ENCODE data around the gene GRIP1.
A peak's percentile ranks its signal among the peaks of the same experiment; 100 is the strongest.
"Not testable (repeated sequence)": the region's sequence is repeated elsewhere in the genome, so short reads cannot be mapped to it uniquely, and the experiment has no call there.

Gene GRIP1

GRCh38 chr12:66516133-66516532 is 162.7 kb downstream of the GRIP1 start:
- DNase-seq = no peak

- no peak for DNase-seq
Observed at GRCh38 chr12:66514581-66514980, 164.3 kb downstream of the GRIP1 start.

DNA sequence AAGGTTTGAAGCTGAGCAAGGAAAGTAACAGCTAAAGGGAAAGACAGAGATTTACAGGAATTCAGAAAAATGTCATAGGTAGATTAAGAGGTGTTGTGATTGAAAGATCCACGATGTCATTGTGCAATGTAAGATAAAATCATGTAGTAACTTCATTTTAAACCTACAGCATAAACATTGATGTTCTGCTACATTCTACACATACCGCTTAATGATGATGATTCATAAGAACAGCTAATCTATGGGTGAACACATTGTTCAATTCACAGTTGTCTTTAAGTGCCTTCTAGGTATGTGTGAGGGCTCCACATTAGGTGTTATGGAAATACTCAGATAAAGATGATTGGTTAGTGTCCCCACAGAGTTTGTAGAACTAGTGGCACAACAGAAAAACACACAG is 170.9 kb downstream of the GRIP1 start:
- DNase-seq = no peak

DNA sequence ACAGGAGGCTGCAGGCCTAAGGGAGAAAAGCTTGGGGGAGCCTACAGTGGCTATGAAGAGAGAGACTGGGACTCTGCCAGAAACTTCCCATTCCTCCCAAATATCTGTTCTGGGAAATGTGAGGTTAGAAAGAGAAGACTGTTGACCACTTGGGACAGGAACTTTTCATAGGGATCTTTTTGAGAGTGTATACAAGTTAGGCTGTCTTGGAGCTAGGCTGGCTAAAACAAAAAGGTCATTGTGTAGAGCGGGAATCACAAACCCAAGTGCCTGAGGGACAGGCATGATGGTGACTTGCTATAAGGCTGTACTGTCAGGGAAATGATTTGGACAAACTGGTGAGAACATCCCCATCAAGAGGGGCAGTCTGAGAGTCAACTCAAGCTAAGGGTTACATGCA is 175.1 kb downstream of the GRIP1 start:
- DNase-seq = peak; percentile 39

- DNase-seq = no peak
Observed at GRCh38 chr12:66502911-66503310, 176.0 kb downstream of the GRIP1 start.

GRCh38 chr12:66500841-66501240 is 178.0 kb downstream of the GRIP1 start:
- no peak for DNase-seq

- no peak for DNase-seq
Observed at GRCh38 chr12:66500091-66500490, 178.8 kb downstream of the GRIP1 start.

- no peak for DNase-seq
Observed at GRCh38 chr12:66499000-66499399, 179.9 kb downstream of the GRIP1 start.

- not testable (repeated sequence) for DNase-seq
Observed at GRCh38 chr12:66498059-66498458, 180.8 kb downstream of the GRIP1 start.

- no peak for DNase-seq
Observed at GRCh38 chr12:66497008-66497897, 181.6 kb downstream of the GRIP1 start.

GRCh38 chr12:66496595-66496994 is 182.3 kb downstream of the GRIP1 start:
- no peak for DNase-seq

DNA sequence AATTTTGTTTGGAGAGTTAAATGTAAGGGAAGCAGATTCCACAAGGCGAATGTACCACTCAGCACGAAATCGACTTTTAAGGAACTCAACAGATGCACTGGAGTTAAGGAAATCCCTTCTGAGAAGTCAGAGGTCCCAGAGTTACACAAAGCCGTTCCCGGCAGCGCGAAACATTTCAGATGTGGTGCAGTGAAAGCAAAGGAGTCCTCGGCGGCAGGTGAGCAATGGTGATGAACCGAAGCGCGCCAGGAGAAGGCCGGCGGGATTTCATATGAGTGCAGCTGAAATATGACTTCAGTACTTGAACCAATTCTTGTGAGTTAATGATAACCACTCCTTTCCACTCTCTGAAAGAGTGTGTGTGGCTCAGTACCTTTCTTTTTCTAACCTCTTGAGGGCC is 183.2 kb downstream of the GRIP1 start:
- no peak for DNase-seq

DNA sequence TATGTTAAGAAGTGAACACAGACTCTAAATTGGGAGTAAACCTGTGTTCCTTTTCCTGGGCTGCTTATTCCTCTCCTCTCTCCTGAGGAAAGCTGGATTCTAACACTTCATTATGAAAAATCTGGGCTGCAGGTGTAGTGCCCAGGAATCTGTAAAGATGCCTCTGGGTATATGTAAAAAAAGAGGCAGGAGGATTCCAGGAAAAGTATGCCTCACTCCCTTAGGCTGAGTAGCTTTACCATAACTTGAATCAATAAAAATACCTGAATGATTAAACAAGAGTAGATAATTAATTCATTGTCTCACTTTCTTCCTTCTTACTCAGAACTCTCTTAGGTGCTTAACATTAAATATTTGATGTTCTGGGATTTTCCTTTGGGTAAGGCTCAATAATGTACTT is 185.1 kb downstream of the GRIP1 start:
- no peak for DNase-seq

- DNase-seq = no peak
Observed at GRCh38 chr12:66491853-66492252, 187.0 kb downstream of the GRIP1 start.

- no peak for DNase-seq
Observed at GRCh38 chr12:66482351-66483203, 196.3 kb downstream of the GRIP1 start.

DNA sequence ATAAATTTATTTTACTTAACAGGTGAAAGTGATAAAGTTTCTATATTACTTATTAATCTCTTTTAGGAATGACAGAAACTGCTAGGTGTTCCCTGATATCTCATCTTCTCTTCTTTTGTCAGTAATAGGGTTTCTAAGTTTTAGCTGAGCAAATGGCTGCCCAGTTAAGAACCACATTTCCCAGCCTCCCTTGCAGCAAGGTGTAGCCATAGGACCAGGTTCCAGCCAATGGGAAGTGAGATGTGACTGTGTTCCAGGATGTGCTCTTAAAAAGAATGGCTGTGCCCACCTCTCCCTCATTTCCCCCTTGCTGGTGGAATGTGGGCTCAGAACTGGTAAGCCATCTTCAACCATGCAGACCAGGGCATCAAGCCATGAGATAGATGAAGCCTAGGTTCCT is 210.9 kb downstream of the GRIP1 start:
- no peak for DNase-seq

- DNase-seq = no peak
Observed at GRCh38 chr12:66461331-66461730, 217.5 kb downstream of the GRIP1 start.

DNA sequence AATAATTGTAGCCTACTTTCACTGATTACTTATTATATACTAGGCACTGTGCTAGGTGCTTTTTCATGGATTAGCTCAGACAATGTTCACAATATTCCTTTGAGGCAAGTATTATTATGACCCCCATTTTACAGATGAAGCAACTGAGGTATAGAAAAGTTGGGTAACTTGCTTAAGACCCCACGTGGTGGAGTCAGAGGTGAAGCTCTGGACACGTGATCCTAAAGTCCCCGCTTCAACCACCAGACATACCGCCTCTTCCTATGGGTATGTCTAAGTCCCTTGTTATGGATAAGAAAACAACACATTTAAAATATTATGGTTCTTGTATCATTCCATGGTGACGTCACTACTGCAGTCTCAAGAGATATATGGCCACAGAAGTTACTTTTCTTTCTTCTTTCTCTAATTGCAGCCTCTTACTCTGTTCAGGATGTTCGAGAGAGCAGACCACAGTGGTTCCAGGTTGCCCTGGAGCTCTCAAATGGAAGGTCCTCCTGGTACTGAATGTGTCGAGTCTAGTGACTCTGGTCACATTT is 218.9 kb downstream of the GRIP1 start:
- DNase-seq = no peak

- DNase-seq = no peak
Observed at GRCh38 chr12:66456612-66457011, 222.3 kb downstream of the GRIP1 start.

- DNase-seq = no peak
Observed at GRCh38 chr12:66453844-66454243, 225.0 kb downstream of the GRIP1 start.

DNA sequence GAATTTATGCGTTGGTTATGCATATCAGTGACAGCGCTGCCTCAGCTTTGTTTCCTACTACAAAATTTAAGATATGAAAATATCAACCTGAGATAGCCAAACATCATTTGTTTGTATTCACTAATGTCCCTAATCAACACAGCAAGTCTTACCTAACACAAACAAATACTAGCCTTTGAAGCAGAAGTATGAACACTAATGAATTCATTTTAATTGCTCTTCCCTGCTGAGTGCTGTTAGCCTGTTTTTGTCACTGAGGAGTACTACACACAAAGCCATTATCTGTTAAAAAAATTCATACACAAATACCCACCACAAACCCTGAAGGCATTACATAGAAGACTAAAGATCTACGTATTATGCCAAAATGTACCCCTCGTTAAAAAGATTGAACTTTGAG is 225.8 kb downstream of the GRIP1 start:
- DNase-seq = no peak

- no peak for DNase-seq
Observed at GRCh38 chr12:66449531-66449930, 229.3 kb downstream of the GRIP1 start.

DNA sequence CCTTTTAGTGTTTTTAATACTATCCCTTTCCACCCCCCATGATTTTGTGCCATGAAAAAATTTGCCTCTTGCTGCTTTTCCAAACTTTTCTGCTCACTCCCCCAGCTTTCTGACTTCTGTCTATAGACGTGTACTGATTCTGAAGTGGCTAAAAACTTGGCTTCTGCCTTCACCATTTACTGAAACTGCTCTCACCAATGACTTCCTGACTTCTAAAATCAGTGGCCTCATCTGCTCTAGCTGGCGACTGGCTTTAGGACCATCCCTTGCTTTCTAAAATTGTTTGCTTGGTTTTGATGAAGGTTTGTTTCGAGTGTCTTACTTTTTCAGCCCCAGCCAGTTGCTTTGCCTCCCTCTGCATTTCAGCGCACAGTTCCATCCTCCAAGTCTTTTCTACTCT is 231.2 kb downstream of the GRIP1 start:
- DNase-seq = no peak

DNA sequence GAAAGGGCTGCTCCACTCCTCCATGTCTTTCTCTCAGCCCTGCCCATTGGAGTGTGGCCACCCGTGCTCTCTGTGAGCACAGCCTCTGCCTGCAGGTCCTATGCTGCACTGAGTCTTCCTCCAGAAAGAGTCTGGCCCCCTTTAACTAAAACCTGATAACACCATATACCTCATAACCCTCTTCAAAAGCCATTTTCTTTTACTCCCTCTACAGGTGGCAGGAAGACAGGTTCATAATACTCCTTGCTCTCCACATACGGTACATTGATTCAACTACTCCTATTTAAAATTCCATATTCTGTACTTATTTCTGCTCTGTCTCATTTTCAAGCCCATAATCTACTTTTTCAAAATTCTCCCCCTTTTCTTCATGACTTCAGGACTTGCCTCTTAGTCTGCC is 232.6 kb downstream of the GRIP1 start:
- DNase-seq = no peak
